NCI-H146 treated with DMSO at 0.1 percent for 48 hours (cell line): Measurements from ENCODE around the gene SMCP.

Experiments used
- DNase-seq: peaks from one replicate; lab custom pipeline; 2025; ENCODE audit not compliant: unreplicated experiment; lab: John Stamatoyannopoulos, UW

SMCP gene

GRCh38 chr1:152878042-152878441 is at the start of gene SMCP:
Gene SMCP, plus strand, starts transcription at chr1:152878322. Its CDS starts 6,101 bp downstream, at chr1:152884423.
- no peak for DNase-seq

- DNase-seq = no peak
Measured at GRCh38 chr1:152836870-152837269, 41.3 kb upstream of the SMCP start.

GRCh38 chr1:152842556-152842955 is 35.6 kb upstream of the SMCP start, which contains the start of gene LCE6A:
Gene LCE6A, plus strand, starts transcription at chr1:152842856. Its CDS starts 665 bp downstream, at chr1:152843521.
- DNase-seq = no peak

- no peak for DNase-seq
Measured at GRCh38 chr1:152855661-152856060, 22.5 kb upstream of the SMCP start.

- DNase-seq = no peak
Measured at GRCh38 chr1:152858062-152858461, 20.1 kb upstream of the SMCP start.

- DNase-seq = no peak
Measured at GRCh38 chr1:152859696-152860095, 18.4 kb upstream of the SMCP start, which contains the start of gene LCE7A. Gene LCE7A, plus strand, starts transcription at chr1:152859996. Its CDS starts 702 bp downstream, at chr1:152860698.

- DNase-seq = no peak
Measured at GRCh38 chr1:152860129-152860528, 18.0 kb upstream of the SMCP start.

GRCh38 chr1:152861374-152861773 is 16.7 kb upstream of the SMCP start:
- DNase-seq = no peak

GRCh38 chr1:152864443-152864842 is 13.7 kb upstream of the SMCP start:
- no peak for DNase-seq

- DNase-seq = no peak
Measured at GRCh38 chr1:152866321-152866720, 11.8 kb upstream of the SMCP start.

GRCh38 chr1:152869808-152870419 is 8.2 kb upstream of the SMCP start:
- DNase-seq = peak; percentile 23

- no peak for DNase-seq
Measured at GRCh38 chr1:152870831-152871730, 7.0 kb upstream of the SMCP start.

GRCh38 chr1:152871731-152872126 is 6.4 kb upstream of the SMCP start:
- DNase-seq = no peak

GRCh38 chr1:152873495-152873894 is 4.6 kb upstream of the SMCP start:
- no peak for DNase-seq

- no peak for DNase-seq
Measured at GRCh38 chr1:152876827-152877226, 1.3 kb upstream of the SMCP start.

- DNase-seq = no peak
Measured at GRCh38 chr1:152879559-152880198, 1.6 kb downstream of the SMCP start.

- DNase-seq = no peak
Measured at GRCh38 chr1:152880316-152880715, 2.2 kb downstream of the SMCP start.

- no peak for DNase-seq
Measured at GRCh38 chr1:152880907-152881306, 2.8 kb downstream of the SMCP start.

- DNase-seq = no peak
Measured at GRCh38 chr1:152884085-152884484, 6.0 kb downstream of the SMCP start.

- no peak for DNase-seq
Measured at GRCh38 chr1:152884506-152884905, 6.4 kb downstream of the SMCP start.

- no peak for DNase-seq
Measured at GRCh38 chr1:152884966-152885624, 7.0 kb downstream of the SMCP start.
